HG02943 (cell line): ENCODE measurements around the gene IP6K2.
A peak's percentile ranks its signal among the peaks of the same experiment; 100 is the strongest.

Source experiments
- ATAC-seq: cut with Tn5 transposase; IDR thresholded peaks from one replicate; pipeline ENCODE4 v1.9.1; 2021; ENCODE audit warnings: mild to moderate bottlenecking, low read depth, moderate library complexity; ENCODE audit not compliant: unreplicated experiment

IP6K2 gene

DNA sequence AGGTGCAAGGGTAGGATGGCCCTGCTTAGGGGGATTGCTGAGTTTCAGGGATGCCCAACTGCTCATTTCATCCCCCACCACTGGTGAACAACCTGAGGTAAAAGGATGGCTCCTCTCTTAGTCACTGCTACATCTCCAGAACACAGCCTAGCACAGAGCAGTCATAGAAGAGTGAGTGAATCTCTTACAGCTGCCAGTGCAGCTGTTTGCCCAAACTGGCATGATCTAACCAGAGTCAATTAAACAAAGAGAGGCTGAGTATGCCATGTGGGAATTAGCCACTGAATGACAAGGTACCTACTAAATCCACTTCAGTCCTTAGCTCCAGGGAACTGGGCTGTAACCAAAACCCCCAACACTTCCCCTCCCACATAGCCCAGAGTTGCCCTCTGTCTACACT is 24.5 kb downstream of the IP6K2 start:
- ATAC-seq = no peak

DNA sequence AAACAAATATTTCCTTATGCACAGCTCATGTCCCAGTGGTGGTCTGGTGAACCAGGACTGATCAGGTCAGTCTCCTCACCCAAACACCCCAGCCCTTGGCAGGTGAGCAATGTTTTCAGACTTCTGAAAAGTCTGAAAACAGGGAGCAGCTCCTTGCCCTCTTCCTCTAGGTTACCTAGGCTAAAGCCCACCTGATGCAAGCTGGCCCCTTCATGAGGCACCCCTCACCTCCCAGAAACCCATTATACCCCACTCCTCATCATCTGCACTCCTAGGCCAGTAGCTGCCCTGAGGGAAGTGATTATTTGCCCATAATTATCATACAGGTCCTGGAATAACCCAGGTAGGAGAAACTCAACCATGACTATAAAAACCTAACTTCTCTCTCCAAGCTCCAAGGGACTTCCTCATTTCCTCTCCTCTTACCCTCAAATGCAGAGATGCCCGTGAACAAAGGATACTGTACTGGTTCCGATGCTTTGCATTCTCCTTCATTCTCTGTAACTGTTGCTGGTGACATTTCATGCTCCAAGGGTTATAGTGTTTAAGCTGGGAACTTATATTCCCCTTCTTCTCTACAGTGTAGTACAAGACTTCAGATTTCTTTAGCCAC is 26.1 kb downstream of the IP6K2 start:
- no peak for ATAC-seq

DNA sequence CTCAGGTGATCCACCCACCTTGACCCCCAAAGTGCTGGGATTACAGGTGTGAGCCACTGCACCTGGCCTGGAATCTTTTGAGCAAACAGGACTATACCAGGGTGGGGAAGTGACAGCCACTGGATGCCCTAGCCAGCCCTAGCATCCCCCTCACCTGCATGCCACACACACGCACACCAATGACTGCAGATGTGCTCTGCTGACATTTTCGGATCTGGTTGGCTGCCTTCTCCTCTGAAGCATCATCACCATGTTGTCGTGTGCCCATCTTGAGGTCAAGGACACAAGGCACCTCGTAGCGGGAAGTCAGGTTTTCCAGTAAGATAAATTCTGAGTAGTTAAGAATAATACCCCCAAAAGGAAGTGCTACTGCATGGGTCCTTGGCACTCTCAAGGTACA is 27.6 kb downstream of the IP6K2 start:
- no peak for ATAC-seq

DNA sequence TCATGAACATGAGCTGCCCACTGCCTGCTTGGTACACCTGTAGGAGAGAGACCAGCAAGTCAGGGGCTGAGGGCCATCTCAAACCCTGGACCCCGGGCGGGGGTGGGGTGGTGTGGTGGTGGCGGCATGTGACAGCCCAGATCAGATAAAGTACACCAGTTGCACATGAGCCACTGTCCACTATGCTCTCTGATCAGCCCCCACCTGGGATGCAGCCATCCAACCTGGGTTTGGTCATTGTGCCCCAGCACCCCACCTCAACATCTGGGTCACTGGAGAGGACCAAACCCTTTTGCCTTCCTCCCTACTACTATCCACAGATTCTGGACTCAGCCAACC is 28.3 kb downstream of the IP6K2 start:
- ATAC-seq = no peak

DNA sequence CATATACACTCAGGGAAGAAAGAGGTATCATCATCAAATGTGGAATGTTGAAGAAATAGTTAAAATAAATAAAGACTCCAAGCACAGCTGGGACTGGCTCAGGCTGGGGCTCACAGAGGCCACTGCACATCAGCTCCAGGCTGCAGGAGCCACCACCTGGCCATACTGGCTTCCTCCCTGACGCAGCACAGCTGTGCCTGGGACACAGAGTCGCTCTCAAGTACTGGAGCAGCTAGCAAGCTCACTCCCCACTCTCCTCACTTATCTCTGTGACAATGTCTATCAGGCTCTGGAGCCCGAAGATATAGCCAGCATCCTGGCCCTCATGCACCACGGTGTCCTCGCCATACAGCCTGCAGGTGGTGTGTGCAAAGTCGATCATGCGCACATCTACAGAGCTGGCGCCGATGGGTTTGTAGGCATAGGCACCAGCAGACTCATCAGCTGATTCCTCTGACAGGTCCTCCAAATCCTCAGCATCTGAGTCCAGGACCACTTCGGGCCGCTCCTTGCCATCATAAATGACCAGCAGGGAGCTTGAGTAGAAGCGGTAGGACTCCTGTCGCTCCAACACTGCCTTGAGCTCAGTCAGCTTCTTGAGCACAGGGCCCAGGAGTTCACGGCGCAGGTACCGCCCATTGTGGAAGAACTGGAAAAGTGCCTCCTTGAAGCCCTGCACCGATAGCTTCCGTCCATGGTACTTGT is 28.8 kb downstream of the IP6K2 start:
- ATAC-seq = no peak

DNA sequence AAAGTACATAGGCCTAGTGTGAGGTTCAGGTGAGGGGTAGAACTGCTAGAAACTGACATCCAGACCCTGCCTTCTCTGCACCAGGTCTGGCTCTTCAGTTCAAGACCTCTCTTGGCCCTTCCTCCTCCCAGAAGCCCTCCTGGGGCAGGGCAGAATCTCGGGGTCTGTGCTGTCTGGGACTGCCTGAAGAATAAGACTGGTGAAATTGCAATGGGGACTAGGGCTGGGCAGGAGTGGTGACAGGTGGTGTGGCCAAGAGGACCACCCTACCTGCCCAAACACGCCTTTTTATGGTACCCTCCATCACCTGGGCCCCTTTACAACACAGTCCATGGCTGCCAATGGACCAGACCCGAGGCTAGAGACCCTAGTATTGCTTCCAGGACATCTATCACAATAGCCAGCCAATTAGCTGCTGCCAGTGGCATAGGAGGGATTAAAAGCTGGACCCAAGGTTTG is 29.8 kb downstream of the IP6K2 start:
- no peak for ATAC-seq

DNA sequence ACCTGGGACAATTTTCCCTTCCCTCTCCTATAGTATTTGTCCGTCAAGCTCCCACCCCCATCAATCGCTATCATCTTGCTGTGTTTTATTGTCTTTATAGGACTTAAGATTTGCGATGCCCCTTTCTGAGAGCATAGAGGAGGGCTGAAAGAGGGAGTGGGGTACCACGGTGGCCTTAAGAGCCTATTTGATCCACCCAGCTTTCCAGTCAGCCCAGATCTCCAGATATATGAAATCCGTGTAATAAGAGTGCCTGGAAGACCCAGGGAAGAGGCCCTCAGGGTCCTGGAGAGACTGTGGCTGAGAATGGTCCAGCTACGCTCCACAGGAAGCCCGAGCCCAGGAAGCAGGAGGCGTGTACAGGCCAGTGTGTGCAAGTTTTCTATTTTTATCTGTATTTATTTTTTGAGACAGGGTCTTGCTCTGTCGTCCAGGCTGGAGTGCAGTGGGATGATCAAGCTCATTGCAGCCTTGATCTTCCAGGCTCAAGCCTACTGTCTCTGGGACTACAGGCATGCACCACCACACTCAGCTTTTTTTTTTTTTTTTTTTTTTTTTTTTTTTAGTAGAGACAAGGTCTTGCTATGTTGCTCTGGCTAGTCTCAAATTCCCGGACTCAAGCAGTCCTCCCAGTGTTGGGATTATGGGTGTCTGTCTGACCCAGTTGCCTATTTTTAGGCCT is 30.3 kb downstream of the IP6K2 start:
- no peak for ATAC-seq

DNA sequence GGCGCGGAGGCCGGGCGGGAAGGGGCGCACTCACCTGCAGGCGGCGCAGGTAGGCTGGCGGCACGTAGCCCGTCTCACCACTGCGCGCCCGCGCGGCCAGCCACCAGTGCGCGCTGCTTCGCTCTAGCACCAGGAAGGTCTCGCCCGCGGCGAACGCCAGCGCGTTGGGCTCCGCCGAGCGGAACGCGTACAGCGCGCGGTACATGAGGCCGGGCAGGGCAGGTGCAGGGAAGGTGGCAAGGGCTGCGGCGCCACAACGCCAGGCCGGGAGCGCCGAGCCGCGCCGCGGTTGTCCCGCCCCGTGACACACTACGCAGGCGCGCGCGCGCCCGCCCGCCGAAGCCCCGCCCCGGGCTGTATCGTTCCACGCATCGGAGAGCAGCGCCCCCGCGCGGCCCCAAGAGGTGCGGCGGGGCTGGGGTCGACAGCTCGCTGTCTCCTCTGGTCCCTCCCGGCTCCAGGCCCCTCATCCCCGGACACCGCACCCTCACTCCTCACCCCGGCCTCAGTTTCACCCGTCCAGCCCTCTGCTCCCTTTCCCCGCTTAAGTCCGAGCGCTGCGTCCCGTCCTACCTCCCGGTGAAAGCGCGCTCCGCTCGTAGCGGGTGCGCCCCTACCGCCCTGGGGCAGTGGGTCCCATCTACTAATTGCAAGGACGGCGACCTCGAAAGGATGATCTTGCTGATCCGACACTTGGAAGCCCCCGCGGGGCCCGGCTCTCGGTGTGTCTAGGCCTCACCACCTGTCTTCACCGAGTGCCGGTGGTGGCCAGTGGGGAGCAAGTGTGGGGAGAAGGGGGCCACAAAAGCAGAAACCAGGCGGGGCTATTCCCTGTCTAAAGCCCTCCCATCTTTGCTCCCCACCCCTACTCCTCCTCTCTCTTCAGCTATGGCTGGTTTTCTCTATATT is 31.2 kb downstream of the IP6K2 start, which contains the start of gene NCKIPSD:
Gene NCKIPSD (minus strand): TSS at position 313 of the 909 bp plus-strand sequence. CDS start 108 bp downstream, at position 205.
- ATAC-seq = peak; percentile 80

DNA sequence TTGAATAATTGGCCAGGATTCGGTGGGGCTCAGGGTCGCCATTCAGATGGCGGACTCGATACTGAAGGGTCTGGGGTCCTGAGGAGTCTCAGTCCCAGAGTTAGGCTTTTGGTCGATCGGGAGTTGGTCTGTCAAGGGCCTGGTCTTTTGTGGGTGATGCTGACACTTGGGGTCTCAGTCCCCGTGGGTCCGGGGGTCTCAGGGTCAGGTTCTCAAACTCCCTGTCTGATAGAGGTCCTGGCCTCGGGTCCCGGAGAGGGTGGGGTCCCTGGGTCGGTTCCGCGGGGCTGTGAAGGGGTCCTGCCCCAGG is 31.8 kb downstream of the IP6K2 start:
- no peak for ATAC-seq

DNA sequence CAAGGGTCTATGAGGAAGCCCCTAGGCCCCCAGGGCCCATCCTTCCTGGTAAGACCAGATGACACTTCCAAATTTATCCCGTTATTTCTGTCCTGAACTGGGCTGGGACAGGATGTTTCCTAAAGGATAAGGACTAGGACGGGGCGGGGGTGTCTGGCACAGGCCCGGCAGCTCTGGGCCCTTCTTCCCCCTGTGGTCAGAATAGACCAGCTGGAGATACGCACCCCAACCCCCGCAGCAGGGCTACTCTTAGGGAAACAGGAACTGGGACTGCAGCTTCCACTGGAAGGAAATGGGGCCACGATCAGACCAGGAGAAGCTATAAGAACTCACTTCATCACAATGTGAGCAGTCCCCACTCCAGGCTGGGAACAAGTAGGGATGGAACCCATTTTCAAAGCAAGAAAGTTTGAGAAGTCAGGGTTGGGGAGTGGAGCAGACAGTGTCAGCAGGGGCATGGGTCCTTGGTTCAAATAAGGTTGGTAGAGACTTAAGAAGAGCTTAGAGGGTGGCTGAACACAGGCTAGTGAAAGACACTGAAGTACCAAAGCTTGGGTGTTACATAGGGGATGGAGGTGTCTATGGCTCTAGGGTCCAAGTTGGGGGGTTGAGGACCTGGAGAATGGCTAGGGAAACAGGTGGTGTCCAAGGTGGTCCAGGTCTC is 32.4 kb downstream of the IP6K2 start:
- ATAC-seq = no peak

DNA sequence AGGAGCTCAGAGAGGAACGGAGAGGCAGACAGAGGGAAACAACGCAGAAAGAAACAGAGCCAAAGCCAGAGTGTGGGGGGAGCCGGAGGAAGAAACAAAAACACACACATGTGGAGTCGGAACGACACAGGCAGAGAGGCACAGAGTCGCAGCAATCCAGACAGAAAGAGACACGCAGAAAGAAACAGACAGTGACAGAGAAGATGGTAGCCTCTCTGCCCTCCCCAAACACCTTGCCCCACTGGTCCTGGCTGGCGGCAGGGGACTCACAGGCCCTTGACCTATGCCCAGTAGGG is 33.0 kb downstream of the IP6K2 start:
- no peak for ATAC-seq

DNA sequence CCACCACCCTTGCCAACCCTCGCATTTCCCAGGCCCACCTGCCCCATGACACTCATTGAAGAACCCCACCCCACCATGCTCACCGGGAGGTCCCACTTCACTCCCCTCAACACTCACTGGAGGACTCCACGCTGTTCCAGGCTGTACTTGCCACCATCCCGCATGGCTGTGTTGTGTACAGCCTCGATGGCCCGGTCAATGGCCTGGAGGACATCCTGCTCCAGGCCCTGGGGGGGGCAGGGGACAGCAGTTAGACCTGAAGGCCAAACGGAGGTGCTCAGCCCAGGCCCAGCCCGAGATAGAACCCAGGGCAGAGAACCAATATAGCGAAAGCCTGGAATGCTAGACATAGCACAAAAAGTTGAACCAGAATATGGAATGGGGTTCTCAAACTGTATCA is 34.2 kb downstream of the IP6K2 start:
- no peak for ATAC-seq

DNA sequence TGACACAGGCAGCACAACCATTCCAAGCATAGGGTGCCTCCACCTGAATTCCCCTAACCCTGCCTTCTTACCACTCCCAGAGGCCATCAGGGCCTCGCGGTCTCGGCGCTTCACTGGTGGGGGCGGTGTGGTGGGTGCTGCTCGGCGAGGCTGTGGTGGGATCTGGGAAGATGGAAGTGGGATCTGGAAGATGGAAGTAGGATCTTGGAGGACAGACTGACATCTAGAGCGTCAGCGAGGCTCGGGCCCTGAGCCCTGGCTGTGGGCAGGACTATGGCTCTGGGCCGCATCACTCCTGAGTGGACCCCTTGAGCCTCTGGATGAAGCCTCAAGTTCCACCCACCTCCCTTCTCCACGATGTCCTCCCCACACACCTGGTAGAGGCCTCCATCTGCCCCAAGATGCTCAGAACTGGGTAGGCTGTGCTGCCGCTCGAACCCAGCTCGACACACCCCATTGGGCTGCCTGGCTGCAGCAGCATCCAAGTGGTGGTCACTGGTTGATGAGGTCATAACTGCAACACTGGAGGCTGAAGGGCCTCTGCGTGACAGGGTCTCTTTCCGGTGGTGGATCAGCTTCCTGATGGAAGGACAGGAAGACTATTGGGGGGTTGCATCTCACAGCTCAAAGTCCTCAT is 34.9 kb downstream of the IP6K2 start:
- ATAC-seq = no peak

DNA sequence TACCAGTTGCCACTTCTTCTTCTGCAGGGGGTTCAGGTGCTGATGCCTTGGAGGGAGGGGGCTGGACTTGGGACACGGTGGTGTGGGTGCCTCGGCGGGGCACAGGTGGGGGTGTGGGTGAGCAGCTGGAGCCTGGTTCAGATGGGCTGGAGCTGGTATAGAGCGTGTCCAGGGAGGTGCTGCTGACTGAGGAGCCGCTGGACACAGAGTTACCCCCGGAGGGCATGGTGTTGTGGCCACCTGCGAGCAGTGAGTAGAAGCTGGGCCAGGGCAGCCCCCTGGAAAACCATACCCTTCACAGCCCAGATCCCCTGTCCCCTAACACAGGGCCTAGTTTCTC is 35.5 kb downstream of the IP6K2 start:
- ATAC-seq = no peak

DNA sequence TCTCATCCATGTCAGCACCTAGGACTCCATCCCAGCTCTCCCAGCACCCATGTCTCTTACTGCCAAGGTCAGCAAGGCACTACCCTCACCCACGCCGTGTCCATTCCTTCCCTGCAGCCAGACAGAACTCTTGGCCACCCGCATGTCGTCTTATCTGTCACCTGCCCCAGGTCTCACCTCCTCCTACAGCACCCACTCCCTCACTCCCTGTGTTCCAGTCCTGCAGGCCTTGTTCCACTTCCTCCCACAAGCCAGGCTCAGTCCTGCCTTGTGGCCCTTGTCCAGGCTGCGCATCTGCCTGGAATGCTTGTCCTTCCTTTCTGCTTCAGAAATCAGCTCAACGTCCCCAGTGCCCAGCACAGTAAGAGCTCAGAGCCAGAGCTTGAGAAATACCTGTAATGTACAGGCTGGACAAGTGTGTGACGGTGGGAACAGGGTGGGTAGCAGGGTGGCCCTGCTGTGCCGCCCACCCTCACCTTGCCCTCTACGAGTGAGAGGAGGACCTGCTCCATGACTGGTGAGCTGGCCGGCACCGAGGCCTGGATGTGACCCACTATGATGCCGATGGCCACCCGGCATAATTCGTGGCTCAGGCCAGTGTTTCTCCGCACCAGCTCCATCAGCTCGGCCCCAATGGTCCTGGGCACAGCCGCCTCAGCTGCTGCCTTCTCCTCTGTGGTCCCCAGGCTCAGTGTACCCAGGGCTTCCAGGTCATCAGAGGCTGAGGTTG is 36.0 kb downstream of the IP6K2 start:
- no peak for ATAC-seq

DNA sequence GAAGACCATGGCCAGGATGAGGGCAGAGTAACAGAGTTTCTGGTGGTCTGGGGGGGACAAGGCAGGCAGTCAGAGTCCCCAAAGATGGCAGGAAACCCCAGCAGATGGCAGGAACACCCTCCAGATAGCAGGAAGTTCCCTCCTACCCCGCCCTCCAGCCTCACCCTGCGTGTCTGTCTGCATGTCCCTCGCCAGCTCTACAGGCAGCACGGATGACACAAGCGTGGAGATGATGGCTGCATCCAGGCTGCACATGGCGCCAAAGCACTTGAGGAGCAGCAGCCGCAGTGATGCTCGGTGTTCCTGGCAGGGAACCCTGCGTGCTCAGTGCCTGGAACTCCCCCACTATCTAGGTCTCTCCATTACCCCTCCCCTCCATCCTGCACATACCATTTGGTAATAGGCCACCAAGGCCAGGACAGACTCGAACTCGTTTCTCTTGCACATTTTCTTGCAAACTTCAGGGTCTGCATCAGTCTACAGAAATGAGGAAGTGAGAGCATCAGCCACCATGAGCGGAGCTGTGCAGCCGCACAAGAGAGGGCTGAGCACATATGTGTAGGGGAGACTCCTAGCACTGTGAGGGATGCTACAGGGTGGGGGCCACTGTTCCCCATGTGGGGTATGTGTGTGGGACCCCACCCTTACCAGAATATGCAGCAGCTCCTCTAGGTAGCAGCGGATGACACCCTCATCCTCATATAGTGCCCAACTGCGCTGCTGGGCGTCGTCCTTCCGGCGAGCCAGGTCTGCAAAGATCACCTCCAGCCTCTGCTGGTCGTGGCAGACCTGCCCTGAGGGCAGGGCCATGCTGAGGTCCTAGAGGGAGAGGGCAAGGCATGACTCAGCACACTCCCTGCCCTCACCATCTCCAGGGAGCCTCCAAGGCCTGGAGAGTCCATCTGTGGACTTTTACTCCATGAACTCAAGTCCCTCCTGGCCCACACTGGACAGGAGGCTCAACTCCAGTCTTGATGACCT is 37.3 kb downstream of the IP6K2 start:
- no peak for ATAC-seq

DNA sequence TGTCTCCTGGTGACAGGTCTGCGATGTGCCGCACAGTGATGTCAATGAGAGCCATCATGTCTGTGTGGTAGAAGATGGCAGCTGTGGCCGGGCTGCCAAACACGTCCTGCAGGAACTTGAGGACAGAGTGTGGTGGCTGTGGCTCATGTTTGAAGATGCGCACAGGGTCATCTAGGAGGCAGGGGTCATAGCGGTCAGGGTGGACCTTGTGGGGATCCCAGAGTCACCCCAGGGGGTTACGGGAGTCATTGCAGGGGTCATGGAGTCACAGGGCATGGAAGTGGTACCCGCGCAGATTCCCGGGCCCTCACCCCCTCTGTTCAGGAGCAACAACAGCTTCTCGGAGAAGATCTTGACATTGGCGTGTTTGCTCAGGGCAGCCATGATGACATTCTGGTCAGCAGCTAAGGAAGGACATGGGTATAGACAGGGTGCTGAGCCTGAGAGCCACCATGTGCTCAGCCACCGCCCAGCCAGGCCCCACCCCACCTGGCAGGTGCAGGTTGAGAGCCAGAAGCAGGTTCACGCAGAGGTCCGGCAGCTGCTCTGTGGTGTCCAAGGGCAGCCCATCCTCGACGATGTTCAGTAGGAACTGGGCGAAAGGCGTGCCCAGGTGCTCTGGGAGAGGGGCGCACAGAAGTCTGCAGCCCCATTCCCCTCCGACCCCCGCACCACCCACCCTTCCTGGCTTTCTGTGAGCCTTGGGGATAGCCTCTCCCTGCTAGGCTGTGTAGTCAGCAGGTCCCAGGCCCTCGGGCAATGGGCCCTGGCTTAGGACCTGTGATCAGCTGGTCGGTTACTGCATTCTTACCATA is 38.2 kb downstream of the IP6K2 start:
- ATAC-seq = no peak

DNA sequence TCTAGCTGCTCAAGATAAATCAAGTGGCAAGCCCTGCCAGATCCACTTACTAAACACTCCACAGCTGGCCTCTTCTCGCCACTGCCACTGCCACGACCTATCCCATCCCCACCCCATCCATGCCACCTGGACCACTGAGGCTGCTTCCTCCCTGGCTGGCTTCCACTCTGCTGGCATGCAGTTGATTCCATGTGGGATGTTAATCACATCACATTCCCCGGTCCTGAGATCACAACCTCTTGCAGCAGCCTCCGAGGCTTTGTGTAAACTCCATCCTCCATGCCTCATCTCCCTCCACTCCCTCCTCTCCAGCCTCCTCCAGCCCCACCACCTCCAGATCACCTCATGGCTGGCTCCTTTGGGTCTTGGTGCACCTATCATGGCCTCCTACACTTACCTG is 39.0 kb downstream of the IP6K2 start:
- ATAC-seq = no peak
